ENCODE results near the gene PCDHGA1. TPM values are rescaled to one million over a fixed set of nuclear protein-coding genes. Genes with fewer than 3 reads are reported as not detected.
A peak's percentile ranks its signal among the peaks of the same experiment; 100 is the strongest.

The PCDHGA1 gene
- total RNA-seq, 1 donor from 2014 or later, result 1.5 TPM

- H3K27me3 Mint-ChIP-seq (ENCODE audit: insufficient read depth, low read depth), result no peaks in the 10 kb centered on the region
- peak; percentile 100 for DNase-seq (ENCODE audit: low spot score)
- Histone ChIP-seq H3K27me3 (no peaks in the 10 kb centered on the region), H3K79me2 (ENCODE audit: low read depth) (no peaks in the 10 kb centered on the region), H3K9me3 (ENCODE audit: low read depth) (no peaks in the 10 kb centered on the region), H3K4me1 (peaks cover 23% of the 10 kb centered on the region), H3K36me3 (peaks cover 3% of the 10 kb centered on the region), H2AFZ (replicated peaks) (no peak overlapping the region), H3K4me3 (no peak overlapping the region), H3F3A (ENCODE audit: low read depth) (peaks cover 27% of the 10 kb centered on the region), H3K27ac (no peak overlapping the region), H3K9ac (no peak overlapping the region), H3K4me2 (peak overlapping the region; percentile 26), H4K20me1 (ENCODE audit: low read depth) (no peaks in the 10 kb centered on the region)
- TF ChIP-seq EZH2 (IDR thresholded peaks at IDR 0.05) (no peak), EZH2phosphoT487 (IDR thresholded peaks at IDR 0.05) (no peak), CTCF (IDR thresholded peaks at IDR 0.05) (peak; percentile 100)
- peaks cover 4% of the 10 kb centered on the region for H3K9me3 Mint-ChIP-seq
- H3K4me1 Mint-ChIP-seq, result peaks cover 49% of the 10 kb centered on the region
- peak overlapping the region; percentile 99 for H3K27ac Mint-ChIP-seq
- H3K36me3 Mint-ChIP-seq, result peaks cover 45% of the 10 kb centered on the region
- H3K4me3 Mint-ChIP-seq, result peak overlapping the region; percentile 72
Measured at GRCh38 chr5:141524604-141525597, 194.6 kb downstream of the PCDHGA1 start.

- Mint-ChIP-seq H3K36me3 (peaks cover 38% of the 10 kb centered on the region), H3K27ac (peak overlapping the region; percentile 55), H3K9me3 (peaks cover 4% of the 10 kb centered on the region), H3K4me3 (no peak overlapping the region), H3K27me3 (ENCODE audit: insufficient read depth, low read depth) (no peaks in the 10 kb centered on the region), H3K4me1 (peaks cover 42% of the 10 kb centered on the region)
- Histone ChIP-seq H3K27me3 (no peaks in the 10 kb centered on the region), H3K9me3 (ENCODE audit: low read depth) (no peaks in the 10 kb centered on the region), H3K4me3 (no peak overlapping the region), H3K9ac (no peak overlapping the region), H4K20me1 (ENCODE audit: low read depth) (no peaks in the 10 kb centered on the region), H2AFZ (replicated peaks) (no peak overlapping the region), H3K4me1 (peaks cover 23% of the 10 kb centered on the region), H3K27ac (no peak overlapping the region), H3K4me2 (no peak overlapping the region), H3K79me2 (ENCODE audit: low read depth) (no peaks in the 10 kb centered on the region), H3F3A (ENCODE audit: low read depth) (peaks cover 27% of the 10 kb centered on the region), H3K36me3 (peaks cover 3% of the 10 kb centered on the region)
- TF ChIP-seq EZH2phosphoT487 (IDR thresholded peaks at IDR 0.05) (no peak), CTCF (IDR thresholded peaks at IDR 0.05) (no peak), EZH2 (IDR thresholded peaks at IDR 0.05) (no peak)
- no peak for DNase-seq (ENCODE audit: low spot score)
Measured at GRCh38 chr5:141525653-141526052, 195.3 kb downstream of the PCDHGA1 start.

- Mint-ChIP-seq H3K4me1 (peaks cover 26% of the 10 kb centered on the region), H3K36me3 (peaks cover 31% of the 10 kb centered on the region), H3K9me3 (peaks cover 4% of the 10 kb centered on the region), H3K27me3 (ENCODE audit: insufficient read depth, low read depth) (no peaks in the 10 kb centered on the region), H3K27ac (no peak overlapping the region), H3K4me3 (no peak overlapping the region)
- Histone ChIP-seq H4K20me1 (ENCODE audit: low read depth) (no peaks in the 10 kb centered on the region), H3K4me1 (peaks cover 9% of the 10 kb centered on the region), H3K9ac (no peak overlapping the region), H3K4me2 (no peak overlapping the region), H3K9me3 (ENCODE audit: low read depth) (no peaks in the 10 kb centered on the region), H3K27me3 (no peaks in the 10 kb centered on the region), H3K79me2 (ENCODE audit: low read depth) (no peaks in the 10 kb centered on the region), H3F3A (ENCODE audit: low read depth) (peaks cover 12% of the 10 kb centered on the region), H2AFZ (replicated peaks) (no peak overlapping the region), H3K27ac (no peak overlapping the region), H3K36me3 (peaks cover 3% of the 10 kb centered on the region), H3K4me3 (no peak overlapping the region)
- DNase-seq (ENCODE audit: low spot score), result no peak
- TF ChIP-seq EZH2 (IDR thresholded peaks at IDR 0.05) (no peak), EZH2phosphoT487 (IDR thresholded peaks at IDR 0.05) (no peak), CTCF (IDR thresholded peaks at IDR 0.05) (no peak)
Measured at GRCh38 chr5:141527426-141527825, 197.1 kb downstream of the PCDHGA1 start.
